ENCODE data around the gene P2RX3. TPM values are rescaled to one million over a fixed set of nuclear protein-coding genes. Genes with fewer than 3 reads are reported as not detected.

P2RX3 gene
- total RNA-seq, 1 experiment from 2014 or later, result 0.15 TPM

GRCh38 chr11:57335023-57335342 is 3.2 kb upstream of the P2RX3 start:
- Histone ChIP-seq H3K79me1 (ENCODE audit: insufficient read depth, low read depth, low read length, poor library complexity, severe bottlenecking) (peaks cover 7% of the 10 kb centered on the region), H3K14ac (ENCODE audit: insufficient read depth, low read length) (no peak overlapping the region), H3K9me3 (ENCODE audit: control insufficient read depth, low read depth, low read length) (no peaks in the 10 kb centered on the region), H2BK15ac (ENCODE audit: low read depth, low read length) (no peak overlapping the region), H4K20me1 (ENCODE audit: control insufficient read depth, insufficient read depth, insufficient read length) (no peaks in the 10 kb centered on the region), H2AFZ (ENCODE audit: low read length) (no peak overlapping the region), H3K4me1 (ENCODE audit: insufficient read depth, low read length) (peaks cover 5% of the 10 kb centered on the region; the same call in 1 of the 2 replicates), H2BK120ac (ENCODE audit: low read depth, low read length, poor library complexity, severe bottlenecking) (no peak overlapping the region), H2BK5ac (ENCODE audit: insufficient read length, low read length) (no peak overlapping the region), H4K8ac (replicated peaks; ENCODE audit: insufficient read length, low read depth, low read length) (no peak overlapping the region), H3K27me3 (ENCODE audit: insufficient read depth, low read length) (no peaks in the 10 kb centered on the region), H3T11ph (ENCODE audit: low read length) (no peak overlapping the region), H3K9ac (ENCODE audit: extremely low read depth, insufficient read length, low read length) (peak overlapping the region; percentile 54), H2AK5ac (ENCODE audit: insufficient read length, low read length) (no peak overlapping the region), H2BK12ac (ENCODE audit: insufficient read length, low read depth, low read length) (no peak overlapping the region), H3K23ac (ENCODE audit: insufficient read length, low read depth, low read length) (no peak overlapping the region), H3K27ac (ENCODE audit: insufficient read length, low read depth, low read length) (no peak overlapping the region), H3K79me2 (ENCODE audit: insufficient read depth, low read length) (peaks cover 10% of the 10 kb centered on the region; the same call in 1 of the 2 replicates), H3K4me2 (ENCODE audit: insufficient read depth, insufficient read length, low read length) (peak overlapping the region; percentile 66), H4K5ac (ENCODE audit: insufficient read length, low read depth, low read length) (no peak overlapping the region), H3K23me2 (ENCODE audit: insufficient read length, low read depth, low read length, poor library complexity, severe bottlenecking) (peaks cover 6% of the 10 kb centered on the region), H4K91ac (ENCODE audit: insufficient read length, low read depth, low read length) (no peak overlapping the region), H2BK20ac (ENCODE audit: low read depth, low read length, poor library complexity, severe bottlenecking) (no peak overlapping the region), H3K4ac (ENCODE audit: low read depth, low read length) (no peak overlapping the region), H3K56ac (ENCODE audit: insufficient read length, low read depth, low read length) (no peak overlapping the region), H3K18ac (ENCODE audit: insufficient read length, low read depth, low read length) (no peak overlapping the region)
- Mint-ChIP-seq H3K27me3 (ENCODE audit: low read depth) (peaks cover 12% of the 10 kb centered on the region), H3K27ac (peak overlapping the region; percentile 53 to 94 (median 72); a peak in 5 of 7 replicates), H3K9me3 (no peaks in the 10 kb centered on the region), H3K4me1 (peaks cover 37 to 43% of the 10 kb centered on the region in 2 experiments), H3K4me3 (peak overlapping the region; percentile 93 to 94), H3K36me3 (ENCODE audit: insufficient read depth in 1 of 3, low read depth in 3 of 3) (peaks cover 34 to 51% (median 49%) of the 10 kb centered on the region in 3 experiments)
- WGBS (ENCODE audit: extremely low coverage, insufficient read length, low lambda C conversion rate), result no CpG with 5 or more reads among the region's 7 CpGs
- TF ChIP-seq CTCF (conservative IDR thresholded peaks at IDR 0.05), result no peak
- DNase-seq, result no peak

Data from H9 (cell line).